Activated T-cell treated with anti-CD3 and anti-CD28 coated beads, Interleukin-2, amount 50 U/mL, for 4 hours (primary cell): ENCODE data around the gene B4GALNT4. TPM values are rescaled to one million over a fixed set of nuclear protein-coding genes. Genes with fewer than 3 reads are reported as not detected.
"Not testable (repeated sequence)": the region's sequence is repeated elsewhere in the genome, so short reads cannot be mapped to it uniquely, and the experiment has no call there.

Experiments used
- ATAC-seq, 2 donors: fragments of 200-7000 bp; cut with Tn5 transposase; one replicate each; pipeline ENCODE4 v1.10.0; 2021
- DNase-seq: peaks from one replicate; pipeline ENCODE4 v3.0.0-alpha.2; 2020
- H3K27me3 Mint-ChIP-seq: one replicate; pipeline ENCODE4 v1.8.0; 2021; ENCODE audit warnings: low read depth, mixed read lengths
- H3K36me3 Mint-ChIP-seq: one replicate; pipeline ENCODE4 v1.8.0; 2022; ENCODE audit warnings: mixed read lengths; ENCODE audit not compliant: insufficient read depth
- H3K4me1 Mint-ChIP-seq: one replicate; pipeline ENCODE4 v1.8.0; 2021; ENCODE audit warnings: low read depth, mixed read lengths
- H3K4me3 Mint-ChIP-seq: one replicate; pipeline ENCODE4 v1.8.0; 2021; ENCODE audit warnings: mild to moderate bottlenecking, moderate library complexity, mixed read lengths
- H3K9me3 Mint-ChIP-seq: one replicate; pipeline ENCODE4 v1.8.0; 2021; ENCODE audit warnings: mixed read lengths
- total RNA-seq, 3 donors: library from RNA; stranded (reverse); gene quantifications; one replicate each; pipeline ENCODE4 v1.2.1, GENCODE V29; 2021

The B4GALNT4 gene
- total RNA-seq, 3 donors from 2014 or later = 3.8 to 6.1 (median 5.5) TPM

GRCh38 chr11:331358-332060 lies 37.8 kb upstream of the B4GALNT4 start:
- Mint-ChIP-seq H3K4me3 (peak overlapping the region; percentile 20), H3K36me3 (no peaks in the 10 kb centered on the region), H3K27me3 (no peaks in the 10 kb centered on the region), H3K4me1 (peaks cover 62% of the 10 kb centered on the region), H3K9me3 (no peaks in the 10 kb centered on the region)
- no peak for ATAC-seq
- no peak for DNase-seq

- H3K4me1 Mint-ChIP-seq = peaks cover 59% of the 10 kb centered on the region
- no peak for DNase-seq
- ATAC-seq = no peak
- H3K9me3 Mint-ChIP-seq = no peaks in the 10 kb centered on the region
- no peak overlapping the region for H3K4me3 Mint-ChIP-seq
- H3K27me3 Mint-ChIP-seq = no peaks in the 10 kb centered on the region
- no peaks in the 10 kb centered on the region for H3K36me3 Mint-ChIP-seq
Measured at GRCh38 chr11:332651-333480, 36.4 kb upstream of the B4GALNT4 start.

DNA sequence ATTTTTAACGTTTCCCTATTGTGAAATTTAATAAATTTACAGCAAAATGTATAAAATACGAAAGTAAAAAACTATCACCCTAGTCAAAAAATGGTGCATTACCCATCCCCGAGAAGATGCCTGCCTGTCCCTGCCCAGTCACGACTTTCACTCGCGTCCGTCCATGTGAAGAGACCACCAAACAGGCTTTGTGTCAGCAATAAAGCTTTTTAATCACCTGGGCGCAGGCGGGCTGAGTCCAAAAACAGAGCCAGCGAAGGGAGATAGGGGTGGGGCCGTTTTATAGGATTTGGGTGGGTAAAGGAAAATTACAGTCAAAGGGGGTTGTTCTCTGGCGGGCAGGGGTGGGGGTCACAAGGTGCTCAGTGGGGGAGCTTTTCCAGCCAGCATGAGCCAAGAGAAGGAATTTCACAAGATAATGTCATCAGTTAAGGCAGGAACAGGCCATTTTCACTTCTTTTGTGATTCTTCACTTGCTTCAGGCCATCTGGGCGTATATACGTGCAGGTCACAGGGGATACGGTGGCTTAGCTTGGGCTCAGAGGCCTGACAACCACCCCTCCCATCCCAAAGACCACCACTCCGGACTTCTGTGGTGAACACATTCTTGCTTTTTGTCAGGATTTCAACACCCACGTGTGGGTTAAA lies 35.6 kb upstream of the B4GALNT4 start:
- not testable (repeated sequence) for ATAC-seq, H3K4me3 Mint-ChIP-seq, H3K36me3 Mint-ChIP-seq, H3K9me3 Mint-ChIP-seq, DNase-seq, H3K27me3 Mint-ChIP-seq
- peaks cover 55% of the 10 kb centered on the region for H3K4me1 Mint-ChIP-seq

- peaks cover 50% of the 10 kb centered on the region for H3K4me1 Mint-ChIP-seq
- no peak overlapping the region for H3K4me3 Mint-ChIP-seq
- no peak for DNase-seq
- H3K36me3 Mint-ChIP-seq = no peaks in the 10 kb centered on the region
- H3K27me3 Mint-ChIP-seq = no peaks in the 10 kb centered on the region
- ATAC-seq = no peak
- no peaks in the 10 kb centered on the region for H3K9me3 Mint-ChIP-seq
Measured at GRCh38 chr11:334264-334994, 34.9 kb upstream of the B4GALNT4 start.

GRCh38 chr11:335779-336658 lies 33.3 kb upstream of the B4GALNT4 start:
- ATAC-seq (no peak), DNase-seq (no peak)
- Mint-ChIP-seq H3K4me3 (no peak overlapping the region), H3K36me3 (no peaks in the 10 kb centered on the region), H3K27me3 (no peaks in the 10 kb centered on the region), H3K4me1 (peaks cover 40% of the 10 kb centered on the region), H3K9me3 (no peaks in the 10 kb centered on the region)

GRCh38 chr11:336659-337198 lies 32.6 kb upstream of the B4GALNT4 start:
- Mint-ChIP-seq H3K27me3 (no peaks in the 10 kb centered on the region), H3K4me1 (peaks cover 40% of the 10 kb centered on the region), H3K36me3 (no peaks in the 10 kb centered on the region), H3K9me3 (no peaks in the 10 kb centered on the region), H3K4me3 (no peak overlapping the region)
- ATAC-seq (no peak), DNase-seq (no peak)

DNA sequence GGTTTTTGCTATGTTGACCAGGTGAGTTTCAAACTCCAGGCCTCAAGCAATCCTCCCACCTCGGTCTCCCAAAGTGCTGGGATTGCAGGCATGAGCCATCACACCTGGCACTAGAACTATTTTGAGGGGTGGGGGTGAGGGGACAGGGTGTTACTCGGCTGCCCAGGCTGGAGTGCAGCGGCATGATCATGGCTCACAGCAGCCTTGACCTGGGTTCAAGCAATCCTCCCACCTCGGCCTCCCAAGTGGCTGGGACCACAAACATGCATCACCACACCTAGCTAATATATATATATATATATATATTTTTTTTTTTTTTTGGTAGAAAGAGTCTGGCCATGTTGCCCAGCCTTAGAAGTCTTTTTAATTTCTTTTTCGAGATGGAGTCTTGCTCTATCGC lies 31.6 kb upstream of the B4GALNT4 start:
- Mint-ChIP-seq H3K4me1 (peaks cover 38% of the 10 kb centered on the region), H3K4me3 (no peak overlapping the region), H3K36me3 (no peaks in the 10 kb centered on the region), H3K9me3 (no peaks in the 10 kb centered on the region), H3K27me3 (no peaks in the 10 kb centered on the region)
- no peak for ATAC-seq
- DNase-seq = no peak

DNA sequence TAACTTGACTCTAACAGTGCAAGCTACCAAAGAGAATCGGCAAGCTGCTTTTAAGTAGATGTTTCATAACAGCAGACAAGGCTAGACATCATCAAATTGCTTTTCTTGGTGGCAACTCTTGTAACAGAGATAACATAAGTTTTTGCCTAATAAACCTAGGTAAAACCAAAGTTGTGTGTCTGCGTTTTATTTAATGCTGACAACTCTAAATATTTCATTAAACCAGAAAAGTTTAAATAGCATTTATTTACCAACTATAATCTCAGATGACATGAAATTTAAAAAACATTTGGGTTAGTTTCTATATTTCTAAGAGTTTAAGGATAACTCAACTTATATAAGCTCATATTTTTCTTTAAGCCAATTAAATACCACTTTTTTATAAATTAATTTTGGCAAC lies 29.3 kb upstream of the B4GALNT4 start:
- Mint-ChIP-seq H3K27me3 (no peaks in the 10 kb centered on the region), H3K9me3 (no peaks in the 10 kb centered on the region), H3K4me3 (no peak overlapping the region), H3K36me3 (no peaks in the 10 kb centered on the region), H3K4me1 (peaks cover 34% of the 10 kb centered on the region)
- DNase-seq = no peak
- no peak for ATAC-seq

DNA sequence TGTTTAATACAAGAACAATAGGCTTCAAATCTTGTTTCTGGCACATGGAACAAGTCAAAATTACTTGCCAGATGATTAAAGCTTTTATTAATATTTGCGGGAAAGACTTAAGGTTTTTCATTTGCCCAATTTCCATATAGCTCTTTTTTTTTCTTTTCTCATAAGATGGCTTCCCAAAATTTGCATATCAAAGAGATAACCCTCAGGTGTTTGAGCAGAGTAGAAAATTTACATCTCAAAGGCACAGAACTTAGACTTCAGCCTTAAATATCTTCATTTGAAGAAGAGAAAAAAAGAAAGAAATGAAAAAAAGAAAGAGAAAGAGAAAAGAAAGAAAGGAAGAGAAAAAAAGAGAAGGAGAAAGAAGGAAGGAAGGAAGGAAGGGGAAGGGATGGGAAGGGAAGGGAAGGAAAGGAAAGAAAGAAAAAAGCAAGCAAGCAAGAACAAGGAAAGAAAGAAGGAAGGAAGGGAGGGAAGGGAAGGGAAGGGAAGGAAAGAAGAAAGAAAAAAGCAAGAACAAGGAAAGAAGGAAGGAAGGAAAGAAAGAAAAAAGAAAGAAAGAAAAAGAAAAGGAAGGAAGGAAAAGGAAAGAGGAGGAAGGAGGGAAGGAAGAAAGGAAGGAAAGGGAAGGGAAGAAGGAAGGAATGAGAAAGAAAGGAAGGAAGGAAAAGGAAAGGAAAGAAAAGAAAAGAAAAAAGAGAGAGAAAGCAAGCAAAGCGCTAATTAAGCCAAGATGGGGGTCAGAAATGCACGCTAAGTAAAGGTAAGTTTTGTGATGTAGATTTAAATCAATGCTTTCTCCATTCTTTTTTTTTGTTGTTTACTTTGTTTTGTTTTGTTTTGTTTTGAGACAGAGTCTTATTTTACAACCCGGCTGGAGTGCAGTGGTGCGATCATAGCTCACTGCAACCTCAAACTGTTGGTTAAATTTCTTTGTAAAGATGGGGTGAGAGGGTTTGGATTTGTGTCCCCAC lies 28.5 kb upstream of the B4GALNT4 start:
- Mint-ChIP-seq H3K36me3 (no peaks in the 10 kb centered on the region), H3K4me1 (peaks cover 29% of the 10 kb centered on the region), H3K27me3 (no peaks in the 10 kb centered on the region), H3K9me3 (no peaks in the 10 kb centered on the region), H3K4me3 (no peak overlapping the region)
- ATAC-seq = no peak
- DNase-seq = no peak

GRCh38 chr11:342328-342727 lies 27.0 kb upstream of the B4GALNT4 start:
- H3K4me3 Mint-ChIP-seq = no peak overlapping the region
- ATAC-seq (no peak), DNase-seq (no peak)
- no peaks in the 10 kb centered on the region for H3K27me3 Mint-ChIP-seq
- peaks cover 18% of the 10 kb centered on the region for H3K4me1 Mint-ChIP-seq
- no peaks in the 10 kb centered on the region for H3K9me3 Mint-ChIP-seq
- H3K36me3 Mint-ChIP-seq = no peaks in the 10 kb centered on the region

- Mint-ChIP-seq H3K4me1 (peaks cover 18% of the 10 kb centered on the region), H3K27me3 (no peaks in the 10 kb centered on the region), H3K36me3 (no peaks in the 10 kb centered on the region), H3K4me3 (no peak overlapping the region), H3K9me3 (no peaks in the 10 kb centered on the region)
- ATAC-seq (no peak), DNase-seq (no peak)
Measured at GRCh38 chr11:344836-345578, 24.3 kb upstream of the B4GALNT4 start.

GRCh38 chr11:346529-346928 lies 22.8 kb upstream of the B4GALNT4 start:
- Mint-ChIP-seq H3K4me3 (no peak overlapping the region), H3K9me3 (no peaks in the 10 kb centered on the region), H3K27me3 (no peaks in the 10 kb centered on the region), H3K36me3 (no peaks in the 10 kb centered on the region), H3K4me1 (peaks cover 21% of the 10 kb centered on the region)
- DNase-seq (no peak), ATAC-seq (no peak)
